Measurements from ENCODE around the gene RBKS.
A peak's percentile ranks its signal among the peaks of the same experiment; 100 is the strongest.

Gene RBKS

GRCh38 chr2:27796791-27797765 lies 93.1 kb downstream of the RBKS start:
- DNase-seq: peak in 1 of 2 donors; percentile 33

DNA sequence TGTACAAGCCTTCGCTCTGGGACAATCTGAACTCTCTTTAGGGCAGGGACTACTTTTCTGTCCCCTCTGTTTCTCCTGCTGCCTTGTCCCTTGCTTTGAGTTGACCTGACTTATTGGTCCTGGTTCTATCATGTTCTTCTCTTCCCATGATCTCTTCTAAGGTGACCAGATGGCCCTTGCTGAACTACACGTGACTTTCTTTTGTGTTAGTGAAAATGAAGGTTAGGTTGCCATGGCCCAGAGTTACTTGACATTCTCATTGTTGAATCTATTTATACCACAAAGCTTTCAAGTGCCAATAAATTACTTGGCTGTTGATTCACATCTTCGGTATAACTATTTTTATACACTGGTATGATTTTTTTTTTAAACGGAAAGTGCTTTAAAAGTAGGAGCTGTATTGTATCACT lies 94.3 kb downstream of the RBKS start:
- DNase-seq: no peak

DNA sequence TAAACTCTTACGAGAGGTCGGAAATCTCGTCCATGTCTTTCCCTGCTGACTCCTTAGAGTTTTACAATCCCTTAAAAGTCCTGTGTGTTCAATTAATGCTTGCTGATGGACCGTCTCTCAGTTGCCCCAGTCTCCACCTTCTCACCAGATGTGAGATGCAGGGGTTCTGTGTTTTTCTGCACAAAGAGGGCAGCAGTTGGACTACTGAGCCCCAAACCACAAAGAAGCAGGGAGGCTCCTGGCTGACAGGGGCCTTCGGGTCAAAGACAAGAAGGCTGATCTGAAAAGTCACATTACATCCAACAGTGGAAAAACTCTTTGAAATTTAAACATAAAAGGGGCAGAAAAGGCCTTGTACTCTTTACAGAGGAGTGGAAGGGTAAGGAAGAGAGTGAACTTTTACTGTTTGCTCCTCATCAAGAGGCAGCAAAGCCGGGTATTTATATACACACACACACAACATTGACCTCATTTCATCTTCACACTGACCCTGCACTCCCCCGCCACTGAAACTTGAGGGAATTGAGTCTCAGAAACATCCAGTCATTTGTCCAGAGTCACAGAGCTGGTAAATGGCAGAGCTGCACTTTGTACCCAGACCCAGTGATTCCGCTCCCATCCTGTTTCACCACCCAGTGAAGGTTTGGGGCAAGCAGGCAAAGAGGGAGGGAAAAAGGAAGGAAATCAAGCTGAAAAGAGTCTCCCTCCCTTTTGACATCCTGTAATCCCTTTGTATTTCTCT lies 94.9 kb downstream of the RBKS start:
- DNase-seq: no peak

DNA sequence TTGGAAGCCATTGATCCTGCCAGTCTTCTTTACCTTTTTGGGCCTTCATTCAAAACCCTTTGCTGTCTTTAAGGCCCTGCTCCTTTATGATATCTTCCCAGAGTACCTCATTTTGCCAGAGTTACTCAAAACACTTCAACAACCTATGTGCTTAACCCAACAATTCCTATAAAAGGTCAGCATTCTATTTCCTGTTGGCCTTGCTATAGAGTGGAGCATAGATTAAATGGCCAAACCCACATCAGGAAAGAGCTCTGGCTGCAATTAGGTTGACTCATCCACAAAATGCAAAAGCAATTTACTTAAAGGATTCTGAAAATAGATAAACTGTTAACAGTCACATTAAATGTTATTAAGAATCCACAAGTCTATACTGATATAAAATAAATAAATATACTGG lies 97.4 kb downstream of the RBKS start:
- DNase-seq: no peak

- DNase-seq: no peak
These were observed 99.4 kb downstream of the RBKS start for GRCh38 chr2:27790796-27791195.

GRCh38 chr2:27782701-27783100 lies 107.5 kb downstream of the RBKS start:
- DNase-seq: no peak

- DNase-seq: no peak
These were observed 108.7 kb downstream of the RBKS start for GRCh38 chr2:27781496-27781895.

- DNase-seq: no peak
These were observed 110.7 kb downstream of the RBKS start for GRCh38 chr2:27779417-27780055.

- DNase-seq: no peak
These were observed 113.5 kb downstream of the RBKS start for GRCh38 chr2:27776696-27777095.

GRCh38 chr2:27776097-27776496 lies 114.1 kb downstream of the RBKS start:
- no peak for DNase-seq

GRCh38 chr2:27773959-27774358 lies 116.2 kb downstream of the RBKS start:
- DNase-seq: no peak

DNA sequence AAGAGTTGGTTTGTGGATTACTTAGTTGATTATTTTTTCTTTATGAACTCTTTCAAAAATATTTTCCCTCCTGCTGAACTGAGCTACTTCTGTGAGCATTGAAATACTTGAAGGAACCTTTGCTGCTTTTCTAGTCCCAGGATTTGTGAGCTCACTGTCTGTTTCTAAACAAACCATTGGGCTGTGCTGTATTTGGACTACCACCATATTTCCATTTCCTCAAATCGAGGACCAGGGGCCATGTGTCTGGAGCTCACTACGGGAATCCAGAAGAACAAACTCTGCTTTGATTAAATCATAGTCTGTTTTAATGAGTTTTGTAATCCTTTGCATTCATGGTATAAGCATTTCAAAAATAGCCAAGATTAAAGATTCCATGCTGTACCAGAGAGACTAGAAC lies 117.4 kb downstream of the RBKS start:
- no peak for DNase-seq

- DNase-seq: peak; percentile 84 to 90
These were observed 118.4 kb downstream of the RBKS start, which contains the start of gene MRPL33 for GRCh38 chr2:27771548-27772335. TSS of gene MRPL33 (plus strand) at chr2:27771719. CDS start at chr2:27771778, 59 bp downstream.

DNA sequence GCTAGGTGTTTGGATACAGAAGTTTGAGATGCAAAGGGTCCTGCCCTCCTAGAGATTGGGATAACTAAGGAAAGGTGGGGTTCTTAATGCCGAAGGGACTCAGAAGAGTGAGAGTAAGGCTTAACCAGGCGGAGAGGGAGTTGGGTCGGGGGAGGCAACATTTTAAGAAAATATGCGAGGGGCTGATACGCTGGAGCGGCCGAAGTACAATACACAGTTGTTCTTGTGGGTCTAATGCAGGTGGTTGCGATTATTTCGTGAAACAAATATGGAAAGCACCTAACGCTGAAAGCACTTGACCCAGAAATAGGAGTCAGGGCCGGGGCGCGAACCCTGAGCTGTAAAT lies 119.0 kb downstream of the RBKS start:
- no peak for DNase-seq

GRCh38 chr2:27766287-27766661 lies 123.9 kb downstream of the RBKS start:
- DNase-seq: no peak

DNA sequence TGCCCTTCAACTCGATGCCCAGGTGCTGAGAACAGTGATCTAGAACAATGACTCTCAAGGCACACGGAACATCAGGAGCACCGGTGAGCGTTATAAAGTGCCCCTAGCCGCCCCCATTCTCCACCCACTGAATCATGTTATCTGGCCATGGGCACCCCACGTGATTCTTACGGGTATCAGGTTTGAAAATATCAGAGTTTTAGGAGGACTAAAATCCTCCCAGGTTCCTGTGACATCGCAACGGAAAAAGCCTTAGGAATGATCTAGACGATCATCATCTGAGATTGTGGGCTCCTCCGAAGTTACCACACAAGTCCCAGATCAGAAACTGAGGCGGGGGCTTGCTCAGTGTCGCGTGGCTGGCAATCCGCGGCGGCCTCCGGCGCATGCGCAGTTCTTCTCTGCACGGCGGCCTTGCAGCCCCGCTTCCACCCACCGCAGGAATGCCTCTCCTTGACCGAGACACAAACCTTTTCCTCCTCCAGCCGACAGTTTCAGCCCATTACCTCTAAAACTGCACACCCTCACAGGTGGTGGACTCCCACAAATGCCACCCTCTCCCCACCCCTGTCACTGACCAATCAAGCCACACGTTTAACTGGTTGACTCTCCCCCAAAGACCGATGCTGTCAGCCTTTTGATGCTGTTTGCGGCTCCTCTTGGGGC lies 124.4 kb downstream of the RBKS start:
- peak; percentile 37 to 59 for DNase-seq

GRCh38 chr2:27764526-27764925 lies 125.7 kb downstream of the RBKS start:
- DNase-seq: peak; percentile 34 to 53

DNA sequence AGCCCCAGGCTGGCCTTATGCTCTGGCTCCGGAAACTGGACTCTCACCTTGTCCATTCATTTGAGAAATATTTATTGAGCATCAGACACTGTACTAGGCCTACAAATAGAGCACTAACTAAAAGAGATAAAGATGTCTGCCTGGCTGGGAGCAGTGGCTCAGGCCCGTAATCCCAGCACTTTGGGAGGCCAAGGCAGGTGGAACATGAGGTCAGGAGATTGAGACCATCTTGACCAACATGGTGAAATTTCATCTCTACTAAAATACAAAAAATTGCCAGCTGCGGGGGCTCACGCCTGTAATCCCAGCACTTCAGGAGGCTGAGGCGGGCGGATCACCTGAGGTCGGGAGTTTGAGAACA lies 126.3 kb downstream of the RBKS start:
- DNase-seq: no peak

GRCh38 chr2:27762951-27763906 lies 127.0 kb downstream of the RBKS start:
- no peak for DNase-seq

DNA sequence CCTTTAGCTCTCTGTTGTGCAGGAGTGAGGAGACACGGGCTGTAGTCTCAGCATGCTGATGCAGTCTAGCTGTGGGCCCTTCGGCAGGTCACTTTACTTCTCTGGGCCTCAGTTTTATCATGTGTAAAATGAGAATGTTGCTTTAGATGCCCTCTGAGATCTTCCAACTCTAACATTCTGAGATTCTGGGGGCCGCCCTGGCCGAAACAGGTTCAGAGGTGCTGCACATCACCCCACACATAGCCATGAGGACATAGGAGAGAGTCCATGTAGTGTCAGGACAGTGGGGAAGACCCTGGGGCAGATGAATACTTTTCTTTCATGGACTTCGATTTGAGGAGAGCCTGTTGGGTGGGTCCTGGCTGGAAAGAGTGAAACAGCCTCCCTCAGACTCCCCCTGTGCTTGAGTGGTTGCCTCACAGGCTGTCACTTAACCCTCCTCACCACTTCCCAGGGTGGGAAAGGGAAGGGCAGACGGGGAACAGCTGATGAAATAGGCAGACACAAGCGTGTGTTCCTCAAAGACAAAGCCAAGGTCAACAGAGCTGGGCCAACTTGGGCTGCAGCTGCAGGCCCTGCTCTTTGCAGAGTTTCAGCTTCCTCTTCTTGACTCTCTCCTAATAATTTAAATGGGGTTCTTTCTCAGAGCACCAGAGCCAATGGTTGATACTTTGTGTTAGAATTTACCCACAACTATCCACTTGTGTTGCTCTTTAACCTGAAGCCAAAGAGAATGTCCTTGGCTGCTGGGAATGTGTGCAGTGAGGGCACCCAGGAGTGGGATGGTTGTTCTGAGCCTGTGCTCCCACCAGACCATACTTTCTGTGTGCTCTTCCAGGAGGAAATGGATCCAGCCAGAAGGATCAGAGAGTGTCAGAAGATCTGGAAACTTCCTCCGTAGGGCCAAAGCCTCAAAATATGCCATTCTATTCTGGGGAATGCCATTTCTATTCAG lies 133.4 kb downstream of the RBKS start:
- DNase-seq: peak; percentile 51 to 68

Measured in inflammatory macrophage treated with lipopolysaccharide for 1 hour (primary cell).